ENCODE results near the gene SIL1. TPM values are rescaled to one million over a fixed set of nuclear protein-coding genes. Genes with fewer than 3 reads are reported as not detected.

Gene SIL1
- total and polyA plus RNA-seq, 9 of the 15 experiments (the other 6 are each of a cell fraction or from before 2014, with no cell fraction given), result 1.3 to 30.5 (median 18.1) TPM

- TF ChIP-seq ZNF696 (CRISPR knock-in tag; conservative IDR thresholded peaks at IDR 0.05), result no peak
- no peak for TF ChIP-seq ZNF24 (IDR thresholded peaks at IDR 0.05)
- TF ChIP-seq ZBTB17 (CRISPR knock-in tag; IDR thresholded peaks at IDR 0.05), result peak; percentile 47; the same call in 1 of the 2 replicates
- TF ChIP-seq PHB (CRISPR knock-in tag; IDR thresholded peaks at IDR 0.05), result peak; percentile 84
- no peak for TF ChIP-seq ZNF436 (CRISPR knock-in tag; IDR thresholded peaks at IDR 0.05)
- no peak for TF ChIP-seq FOXJ2 (tag; IDR thresholded peaks at IDR 0.05)
- TF ChIP-seq NFYB (IDR thresholded peaks at IDR 0.05; ENCODE audit: extremely low read depth, insufficient read length), result no peak
- peak; percentile 82 for TF ChIP-seq HMGN3 (IDR thresholded peaks at IDR 0.05; ENCODE audit: borderline replicate concordance, extremely low read depth, insufficient read length, low read depth, low read length)
- no peak for TF ChIP-seq BRCA1 (IDR thresholded peaks at IDR 0.05)
- no peak for TF ChIP-seq BRCA1 (CRISPR knock-in tag; IDR thresholded peaks at IDR 0.05)
- TF ChIP-seq MEF2A (IDR thresholded peaks at IDR 0.05; ENCODE audit: control insufficient read depth, low read depth, low read length), result no peak
- TF ChIP-seq EZH2 (IDR thresholded peaks at IDR 0.05; ENCODE audit: borderline replicate concordance, low read depth, low read length), result no peak
- TF ChIP-seq MAFK (IDR thresholded peaks at IDR 0.05; ENCODE audit: low read length), result no peak
- peak; percentile 93 for TF ChIP-seq POLR2A (conservative IDR thresholded peaks at IDR 0.05)
- no peak for TF ChIP-seq ELF2 (CRISPR knock-in tag; IDR thresholded peaks at IDR 0.05)
- no peak for TF ChIP-seq ZNF347 (CRISPR knock-in tag; IDR thresholded peaks at IDR 0.05; ENCODE audit: low read depth)
- no peak for TF ChIP-seq TGIF2 (CRISPR knock-in tag; IDR thresholded peaks at IDR 0.05)
- TF ChIP-seq PYGO2 (tag; IDR thresholded peaks at IDR 0.05), result no peak
- TF ChIP-seq ZNF263 (CRISPR knock-in tag; IDR thresholded peaks at IDR 0.05; ENCODE audit: borderline replicate concordance), result no peak; the same call in 1 of the 2 replicates
- TF ChIP-seq POLR2B (IDR thresholded peaks at IDR 0.05; ENCODE audit: low read depth, partially characterized antibody), result peak; percentile 84
- no peak for TF ChIP-seq ZNF384 (IDR thresholded peaks at IDR 0.05; ENCODE audit: low read depth, low read length)
- no peak for TF ChIP-seq RFX1 (IDR thresholded peaks at IDR 0.05)
- TF ChIP-seq BHLHE40 (IDR thresholded peaks at IDR 0.05; ENCODE audit: low read length), result peak; percentile 95
- no peak for TF ChIP-seq NR2F6 (CRISPR knock-in tag; IDR thresholded peaks at IDR 0.05)
- TF ChIP-seq ZNF75A (CRISPR knock-in tag; IDR thresholded peaks at IDR 0.05), result no peak
- no peak for TF ChIP-seq NR0B1 (IDR thresholded peaks at IDR 0.05; ENCODE audit: partially characterized antibody)
- TF ChIP-seq RBM22 (IDR thresholded peaks at IDR 0.05; ENCODE audit: low read depth, low read length, poor library complexity, severe bottlenecking), result no peak
Observed at GRCh38 chr5:139197710-139198669, at the start of gene SIL1 (continued).
